22Rv1 (cell line): ENCODE measurements around the gene POC1A.

Experiments
- H3K27ac ChIP-seq: fragments of 450-650 bp; 2 replicates; pipeline ENCODE4 v1.5.1; 2017
- ZFX ChIP-seq: fragments of 450-650 bp; IDR thresholded peaks from 2 replicates; pipeline ENCODE4 v1.6.1; 2017; ENCODE audit warnings: antibody characterized with exemption, borderline replicate concordance
- TF ChIP-seq, protein P1 (sequence below): fragments of 450-650 bp; IDR thresholded peaks from 2 replicates; pipeline ENCODE4 v1.5.1; 2017; ENCODE audit warnings: mild to moderate bottlenecking

The POC1A gene

DNA sequence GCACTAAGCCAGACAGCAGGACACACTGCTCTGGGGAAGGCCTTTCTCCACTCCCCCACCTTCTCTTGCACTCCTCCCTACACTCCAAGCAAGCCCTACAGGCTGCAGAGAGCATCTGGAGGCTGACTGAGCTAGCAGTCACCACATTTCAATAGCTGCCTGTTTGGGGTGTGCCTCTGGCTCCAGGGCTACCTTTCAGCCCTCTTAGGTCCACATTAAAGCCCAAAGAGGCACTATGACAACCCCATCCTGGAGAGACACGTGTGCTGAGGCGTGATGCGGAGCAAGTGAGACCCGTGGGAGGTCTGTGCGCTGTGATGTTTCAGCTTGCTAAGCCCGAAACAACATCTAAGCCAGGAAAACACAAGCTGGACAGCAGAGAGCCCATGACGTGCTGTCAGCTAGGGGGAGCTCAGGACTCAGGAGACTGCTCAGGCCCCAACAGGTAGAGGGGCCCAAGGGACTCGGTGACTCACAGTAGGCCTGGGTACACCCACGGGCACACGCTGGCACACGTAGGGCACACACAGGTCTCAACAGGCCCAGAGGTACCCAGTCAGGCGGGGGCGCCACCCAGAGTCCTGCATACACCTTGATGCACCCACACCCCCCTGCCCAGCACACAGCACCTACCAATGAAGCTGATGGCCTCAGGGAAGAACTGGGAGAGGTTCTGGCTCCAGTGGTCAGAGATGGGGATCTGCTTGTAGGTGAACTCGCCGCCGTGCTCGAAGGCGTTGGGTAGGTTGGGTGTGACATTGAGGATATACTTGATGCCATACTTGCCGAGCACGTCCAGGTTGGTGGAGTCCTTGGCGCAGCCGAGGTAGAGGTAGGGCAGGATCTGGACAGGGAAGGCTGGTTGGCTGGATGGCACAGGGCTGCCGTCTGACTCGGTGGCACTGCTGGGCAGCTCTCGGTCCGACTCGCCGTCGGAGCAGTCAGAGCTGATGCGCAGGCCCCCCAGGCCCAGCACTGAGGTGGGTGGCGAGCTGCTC is 100.6 kb downstream of the POC1A start:
- H3K27ac ChIP-seq = no peak overlapping the region
- TF ChIP-seq, protein P1, sequence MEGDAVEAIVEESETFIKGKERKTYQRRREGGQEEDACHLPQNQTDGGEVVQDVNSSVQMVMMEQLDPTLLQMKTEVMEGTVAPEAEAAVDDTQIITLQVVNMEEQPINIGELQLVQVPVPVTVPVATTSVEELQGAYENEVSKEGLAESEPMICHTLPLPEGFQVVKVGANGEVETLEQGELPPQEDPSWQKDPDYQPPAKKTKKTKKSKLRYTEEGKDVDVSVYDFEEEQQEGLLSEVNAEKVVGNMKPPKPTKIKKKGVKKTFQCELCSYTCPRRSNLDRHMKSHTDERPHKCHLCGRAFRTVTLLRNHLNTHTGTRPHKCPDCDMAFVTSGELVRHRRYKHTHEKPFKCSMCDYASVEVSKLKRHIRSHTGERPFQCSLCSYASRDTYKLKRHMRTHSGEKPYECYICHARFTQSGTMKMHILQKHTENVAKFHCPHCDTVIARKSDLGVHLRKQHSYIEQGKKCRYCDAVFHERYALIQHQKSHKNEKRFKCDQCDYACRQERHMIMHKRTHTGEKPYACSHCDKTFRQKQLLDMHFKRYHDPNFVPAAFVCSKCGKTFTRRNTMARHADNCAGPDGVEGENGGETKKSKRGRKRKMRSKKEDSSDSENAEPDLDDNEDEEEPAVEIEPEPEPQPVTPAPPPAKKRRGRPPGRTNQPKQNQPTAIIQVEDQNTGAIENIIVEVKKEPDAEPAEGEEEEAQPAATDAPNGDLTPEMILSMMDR = no peak
- TF ChIP-seq ZFX = no peak

DNA sequence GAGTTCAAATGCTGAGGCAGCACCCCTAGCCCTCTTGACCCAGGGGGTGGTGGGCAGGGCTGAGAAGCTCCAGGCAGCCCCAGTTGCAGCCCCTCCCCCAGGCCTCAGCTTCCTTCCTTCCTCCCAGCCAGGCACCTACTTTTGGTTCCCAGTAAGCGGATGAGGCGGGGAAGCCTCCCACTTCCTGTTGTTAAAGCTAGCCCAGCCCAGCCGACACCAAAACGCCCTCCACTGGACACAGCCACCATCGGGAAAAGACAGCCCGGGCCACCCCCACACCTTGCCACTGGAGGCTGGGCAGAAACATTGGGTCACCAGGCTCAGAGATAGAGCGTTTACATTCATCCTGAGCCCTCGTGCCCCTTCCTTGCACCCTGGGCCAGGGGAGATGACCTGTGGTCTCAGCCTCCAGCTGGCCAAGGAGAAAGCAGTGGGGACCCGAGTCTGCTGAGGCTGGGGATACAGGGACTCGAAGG is 101.4 kb downstream of the POC1A start:
- no peak overlapping the region for H3K27ac ChIP-seq
- TF ChIP-seq ZFX = no peak

DNA sequence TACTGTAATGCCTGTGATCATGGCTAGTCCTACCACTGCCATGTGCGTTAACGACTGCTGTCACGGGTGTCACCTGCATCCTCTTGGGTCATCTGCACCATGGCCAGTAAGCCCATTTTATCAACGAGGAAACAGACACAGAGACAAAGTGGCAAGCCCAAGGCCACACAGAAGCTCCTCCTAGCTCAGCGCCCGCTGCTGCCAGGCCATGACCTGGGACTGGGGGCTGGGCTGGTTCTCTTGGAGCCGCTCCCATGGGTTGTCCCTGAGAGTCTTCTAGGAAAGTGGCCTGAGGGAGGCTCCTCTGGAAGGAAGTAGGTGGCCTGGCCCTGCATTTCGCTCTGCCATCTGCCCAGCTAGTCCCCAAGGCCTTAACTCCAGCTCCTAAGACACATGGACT is 102.8 kb downstream of the POC1A start:
- TF ChIP-seq, protein P1 = no peak
- TF ChIP-seq ZFX = no peak
- no peak overlapping the region for H3K27ac ChIP-seq

DNA sequence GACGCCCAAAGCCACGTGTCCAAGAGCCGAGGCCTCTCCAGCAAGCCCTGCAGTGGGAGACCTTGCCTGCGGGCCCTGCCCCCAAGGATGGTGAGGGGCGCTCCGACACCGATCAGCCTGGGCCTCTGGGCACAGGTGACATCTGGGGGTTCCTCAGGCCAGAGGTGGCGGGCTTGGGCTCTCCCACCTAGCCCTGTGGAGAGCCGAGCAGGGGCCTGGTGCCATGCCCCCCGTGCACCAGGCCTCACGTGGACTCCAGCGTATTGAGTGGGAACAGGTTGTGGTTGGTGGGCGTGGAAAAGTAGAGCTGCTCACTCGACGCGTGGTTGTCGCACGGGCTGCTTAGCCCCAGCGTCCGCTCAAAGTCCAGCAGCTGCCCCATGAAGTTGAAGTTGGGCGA is 103.7 kb downstream of the POC1A start:
- no peak for TF ChIP-seq ZFX
- TF ChIP-seq, protein P1 = no peak
- no peak overlapping the region for H3K27ac ChIP-seq

DNA sequence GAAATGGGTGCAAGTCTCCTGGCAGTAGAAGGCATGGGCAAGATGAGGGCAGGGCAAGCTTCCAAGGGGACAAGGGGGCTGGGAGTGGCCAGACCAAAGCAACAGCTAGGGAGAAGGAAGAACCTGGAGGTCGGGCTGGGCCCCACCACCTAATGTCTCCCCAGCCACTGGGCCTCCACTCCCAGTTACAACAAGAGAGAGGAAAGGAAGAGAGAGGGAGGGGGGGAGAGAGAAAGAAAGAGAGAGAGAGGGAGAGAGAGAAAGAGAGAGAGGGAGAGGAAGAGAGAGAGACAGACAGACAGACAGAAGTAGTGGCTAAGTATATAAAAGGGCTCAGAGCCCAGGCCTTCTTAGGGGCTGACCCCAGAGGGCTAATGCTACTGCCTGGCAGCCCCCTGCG is 104.7 kb downstream of the POC1A start:
- TF ChIP-seq, protein P1 = no peak
- TF ChIP-seq ZFX = no peak
- no peak overlapping the region for H3K27ac ChIP-seq

DNA sequence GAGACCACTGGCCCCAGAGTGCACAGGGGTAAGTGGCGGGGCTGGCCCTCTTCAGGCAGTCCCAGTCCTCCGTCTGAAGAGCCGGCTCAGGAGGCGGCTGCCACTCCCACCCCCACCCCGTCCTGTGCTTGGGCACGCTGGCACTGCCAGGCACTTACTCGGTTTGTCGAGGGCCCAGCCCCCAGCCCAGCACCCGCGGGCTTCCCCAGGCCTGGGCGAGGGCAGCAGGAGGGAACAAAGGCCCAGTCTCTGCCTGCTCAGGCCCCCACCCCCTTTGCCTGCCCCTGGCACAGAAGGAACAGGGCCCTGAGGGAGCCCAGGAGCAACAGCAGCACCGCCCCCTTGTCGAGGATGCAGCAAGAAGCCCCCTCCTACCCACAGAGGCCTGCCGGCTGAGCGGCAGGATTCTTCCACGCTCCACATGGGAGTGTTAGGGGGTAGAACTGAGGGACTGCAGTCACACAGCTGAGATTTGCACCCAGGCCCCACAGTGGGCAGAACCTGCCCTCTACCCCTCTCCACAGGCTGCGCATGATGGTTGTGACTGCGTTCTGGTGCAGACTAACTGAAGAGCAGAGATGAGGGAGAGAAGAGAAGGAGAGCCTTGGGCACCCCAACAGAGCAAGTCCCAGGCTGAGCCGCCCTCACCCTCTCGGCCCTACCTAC is 106.8 kb downstream of the POC1A start:
- no peak overlapping the region for H3K27ac ChIP-seq
- TF ChIP-seq ZFX = no peak
- TF ChIP-seq, protein P1 = no peak

DNA sequence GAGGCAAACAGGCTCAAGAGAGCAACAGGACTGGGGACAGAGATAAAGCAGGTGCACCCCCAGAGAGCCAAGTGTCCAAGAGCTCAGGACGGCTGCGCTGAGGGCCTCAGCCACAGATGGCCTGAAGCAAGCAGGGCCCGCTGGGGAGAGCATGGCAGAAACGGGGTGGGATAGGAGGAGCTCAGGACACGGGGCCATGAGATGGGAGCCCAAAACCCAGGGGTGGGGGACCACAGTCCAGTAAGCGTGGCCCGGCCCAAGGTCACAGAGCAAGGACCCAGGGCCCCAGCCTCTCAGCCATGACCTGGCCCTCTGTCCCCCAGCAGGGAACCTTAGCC is 107.4 kb downstream of the POC1A start:
- no peak for TF ChIP-seq ZFX
- TF ChIP-seq, protein P1 = no peak
- H3K27ac ChIP-seq = no peak overlapping the region
